ENCODE data around the gene SUMF1.

Gene SUMF1

DNA sequence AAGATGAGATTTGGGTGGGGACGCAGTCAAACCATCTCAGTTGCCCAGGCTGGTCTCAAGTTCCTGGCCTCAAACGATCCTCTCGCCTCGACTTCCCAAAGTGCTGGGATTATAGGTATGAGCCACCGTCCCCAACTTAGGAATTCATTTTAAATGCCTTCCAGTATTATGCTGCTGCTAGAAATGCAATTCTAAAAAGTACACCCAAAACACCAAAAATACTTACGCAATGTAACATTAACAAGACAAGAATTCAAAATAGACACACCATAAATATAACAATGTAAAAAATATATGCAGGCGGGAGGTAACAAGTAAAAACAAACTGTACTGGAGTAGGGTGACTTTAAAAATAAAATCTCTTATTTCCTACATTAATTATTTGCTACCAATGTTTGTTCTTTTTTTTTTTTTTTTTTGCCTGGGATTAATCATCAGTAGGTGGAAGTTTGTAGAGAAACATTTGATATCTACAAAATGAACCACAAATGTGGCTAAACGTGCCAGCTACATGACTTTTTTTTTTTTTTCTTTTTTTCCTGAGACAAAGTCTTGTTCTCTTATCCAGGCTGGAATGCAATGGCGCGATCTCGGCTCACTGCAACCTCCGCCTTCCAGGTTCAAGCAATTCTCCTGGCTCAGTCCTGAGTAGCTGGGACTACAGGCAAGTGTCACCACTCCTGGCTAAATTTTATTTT lies 107.1 kb downstream of the SUMF1 start:
- Histone ChIP-seq H3K4me1 (ENCODE audit: insufficient read depth, low read length, severe bottlenecking) (no peaks in the 10 kb centered on the region), H3K4me2 (ENCODE audit: low read length) (no peak overlapping the region), H3K9me3 (ENCODE audit: low read length) (no peaks in the 10 kb centered on the region), H3K4me3 (ENCODE audit: low read depth, low read length, poor library complexity, severe bottlenecking) (no peak overlapping the region), H4K20me1 (ENCODE audit: insufficient read depth, low read length) (no peaks in the 10 kb centered on the region), H3K9ac (ENCODE audit: low read length) (no peak overlapping the region), H3K36me3 (ENCODE audit: insufficient read depth, low read length) (no peaks in the 10 kb centered on the region), H3F3A (ENCODE audit: insufficient read depth, low read length) (no peaks in the 10 kb centered on the region), H3K9me2 (ENCODE audit: low read depth, low read length) (no peaks in the 10 kb centered on the region), H3K79me2 (ENCODE audit: insufficient read depth, low read length) (no peaks in the 10 kb centered on the region), H2AFZ (ENCODE audit: low read length) (no peak overlapping the region), H3K27ac (ENCODE audit: low read depth, low read length, poor library complexity, severe bottlenecking) (no peak overlapping the region), H3K27me3 (ENCODE audit: insufficient read depth, low read length) (no peaks in the 10 kb centered on the region)
- TF ChIP-seq, protein P1, sequence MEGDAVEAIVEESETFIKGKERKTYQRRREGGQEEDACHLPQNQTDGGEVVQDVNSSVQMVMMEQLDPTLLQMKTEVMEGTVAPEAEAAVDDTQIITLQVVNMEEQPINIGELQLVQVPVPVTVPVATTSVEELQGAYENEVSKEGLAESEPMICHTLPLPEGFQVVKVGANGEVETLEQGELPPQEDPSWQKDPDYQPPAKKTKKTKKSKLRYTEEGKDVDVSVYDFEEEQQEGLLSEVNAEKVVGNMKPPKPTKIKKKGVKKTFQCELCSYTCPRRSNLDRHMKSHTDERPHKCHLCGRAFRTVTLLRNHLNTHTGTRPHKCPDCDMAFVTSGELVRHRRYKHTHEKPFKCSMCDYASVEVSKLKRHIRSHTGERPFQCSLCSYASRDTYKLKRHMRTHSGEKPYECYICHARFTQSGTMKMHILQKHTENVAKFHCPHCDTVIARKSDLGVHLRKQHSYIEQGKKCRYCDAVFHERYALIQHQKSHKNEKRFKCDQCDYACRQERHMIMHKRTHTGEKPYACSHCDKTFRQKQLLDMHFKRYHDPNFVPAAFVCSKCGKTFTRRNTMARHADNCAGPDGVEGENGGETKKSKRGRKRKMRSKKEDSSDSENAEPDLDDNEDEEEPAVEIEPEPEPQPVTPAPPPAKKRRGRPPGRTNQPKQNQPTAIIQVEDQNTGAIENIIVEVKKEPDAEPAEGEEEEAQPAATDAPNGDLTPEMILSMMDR (IDR thresholded peaks at IDR 0.05; ENCODE audit: low read length): no peak
- TF ChIP-seq EZH2 (IDR thresholded peaks at IDR 0.05; ENCODE audit: borderline replicate concordance, low read length): no peak

DNA sequence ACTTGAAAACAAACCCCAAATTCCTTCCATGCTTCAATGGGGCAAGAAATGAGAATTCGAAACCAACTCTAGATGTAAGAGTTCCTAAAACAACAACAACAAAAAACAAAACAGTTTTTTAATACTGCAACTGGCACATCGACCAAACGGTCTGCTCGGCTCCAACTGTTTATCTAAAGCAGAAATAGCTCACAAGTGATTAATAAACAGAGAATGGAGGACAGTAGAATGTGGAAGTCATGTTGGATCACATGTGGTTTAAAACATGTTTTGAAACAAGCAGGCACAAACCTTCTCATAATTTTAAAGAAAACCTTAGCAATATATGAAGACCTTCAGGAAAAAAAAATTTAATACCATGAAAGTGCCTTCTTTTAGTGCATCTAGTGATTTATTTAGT lies 108.8 kb downstream of the SUMF1 start:
- Histone ChIP-seq H3K4me3 (ENCODE audit: low read depth, low read length, poor library complexity, severe bottlenecking) (no peak overlapping the region), H3K27ac (ENCODE audit: low read depth, low read length, poor library complexity, severe bottlenecking) (no peak overlapping the region)

DNA sequence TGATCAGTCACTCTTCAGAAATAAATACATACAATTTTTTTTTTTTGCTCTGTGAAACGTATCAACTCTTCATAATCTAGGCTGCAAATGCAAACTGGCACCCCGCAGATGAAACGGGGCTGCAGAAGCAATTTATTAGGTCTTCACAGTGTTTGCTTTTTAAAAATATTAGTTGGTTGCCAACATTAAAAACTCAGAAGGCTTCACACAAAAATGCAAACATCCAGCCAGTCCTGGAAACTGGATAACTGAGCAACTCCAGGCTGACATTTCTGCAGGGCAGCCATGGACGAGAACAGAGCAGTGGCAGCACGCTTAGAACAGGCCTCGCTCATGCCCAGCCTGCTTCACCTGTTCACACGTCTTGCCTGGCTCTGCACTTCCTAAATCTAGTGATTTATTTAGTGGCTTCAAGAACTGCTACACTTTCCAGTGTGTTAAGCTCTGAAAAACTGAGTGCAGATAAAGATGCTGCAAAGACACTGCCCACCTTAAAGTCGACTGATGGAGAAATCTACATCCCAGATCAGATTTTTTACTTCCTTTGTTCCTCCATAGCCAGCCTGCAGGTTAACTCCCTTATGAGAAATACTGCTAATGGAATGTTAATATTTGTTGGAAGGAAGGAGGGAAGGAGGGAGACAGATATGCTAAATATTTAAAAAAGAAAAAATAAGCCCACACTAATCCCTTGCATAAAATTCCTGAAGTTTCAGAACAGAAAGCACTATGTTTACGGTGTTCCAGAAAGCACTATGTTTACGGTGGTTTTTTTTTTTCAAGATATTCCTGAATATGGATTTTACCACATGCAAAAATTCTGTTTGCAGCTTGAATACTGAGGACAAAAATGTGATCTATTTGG lies 110.3 kb downstream of the SUMF1 start:
- Histone ChIP-seq H3K27me3 (ENCODE audit: insufficient read depth, low read length) (no peaks in the 10 kb centered on the region), H3K9ac (ENCODE audit: low read length) (no peak overlapping the region), H3K4me2 (ENCODE audit: low read length) (no peak overlapping the region), H3K9me3 (ENCODE audit: low read length) (no peaks in the 10 kb centered on the region), H3K36me3 (ENCODE audit: insufficient read depth, low read length) (no peaks in the 10 kb centered on the region), H4K20me1 (ENCODE audit: insufficient read depth, low read length) (no peaks in the 10 kb centered on the region), H3K4me1 (ENCODE audit: insufficient read depth, low read length, severe bottlenecking) (no peaks in the 10 kb centered on the region), H3K9me2 (ENCODE audit: low read depth, low read length) (no peaks in the 10 kb centered on the region), H3K79me2 (ENCODE audit: insufficient read depth, low read length) (no peaks in the 10 kb centered on the region), H2AFZ (ENCODE audit: low read length) (no peak overlapping the region), H3K4me3 (ENCODE audit: low read depth, low read length, poor library complexity, severe bottlenecking) (no peak overlapping the region), H3F3A (ENCODE audit: insufficient read depth, low read length) (no peaks in the 10 kb centered on the region), H3K27ac (ENCODE audit: low read depth, low read length, poor library complexity, severe bottlenecking) (no peak overlapping the region)
- TF ChIP-seq, protein P1 (IDR thresholded peaks at IDR 0.05; ENCODE audit: low read length): no peak
- no peak for TF ChIP-seq EZH2 (IDR thresholded peaks at IDR 0.05; ENCODE audit: borderline replicate concordance, low read length)

More for the DNA sequence above, 108.8 kb downstream of the SUMF1 start:
- no peaks in the 10 kb centered on the region for H3K36me3 ChIP-seq (ENCODE audit: insufficient read depth, low read length)
- no peaks in the 10 kb centered on the region for H3K79me2 ChIP-seq (ENCODE audit: insufficient read depth, low read length)
- H3K27me3 ChIP-seq (ENCODE audit: insufficient read depth, low read length): no peaks in the 10 kb centered on the region
- no peaks in the 10 kb centered on the region for H3F3A ChIP-seq (ENCODE audit: insufficient read depth, low read length)
- H3K9ac ChIP-seq (ENCODE audit: low read length): no peak overlapping the region
- no peak overlapping the region for H2AFZ ChIP-seq (ENCODE audit: low read length)
- no peaks in the 10 kb centered on the region for H4K20me1 ChIP-seq (ENCODE audit: insufficient read depth, low read length)
- H3K9me3 ChIP-seq (ENCODE audit: low read length): no peaks in the 10 kb centered on the region
- H3K4me2 ChIP-seq (ENCODE audit: low read length): no peak overlapping the region
- H3K4me1 ChIP-seq (ENCODE audit: insufficient read depth, low read length, severe bottlenecking): no peaks in the 10 kb centered on the region
- no peak for TF ChIP-seq EZH2 (IDR thresholded peaks at IDR 0.05; ENCODE audit: borderline replicate concordance, low read length)
- TF ChIP-seq, protein P1 (IDR thresholded peaks at IDR 0.05; ENCODE audit: low read length): no peak
- H3K9me2 ChIP-seq (ENCODE audit: low read depth, low read length): no peaks in the 10 kb centered on the region

Data from OCI-LY1 (cell line).